ENCODE data around the gene CER1. TPM values are rescaled to one million over a fixed set of nuclear protein-coding genes. Genes with fewer than 3 reads are reported as not detected.
A peak's percentile ranks its signal among the peaks of the same experiment; 100 is the strongest.

CER1 gene
- polyA plus RNA-seq (ENCODE audit: low read depth in 6 of 6) = not detected

GRCh38 chr9:14722391-14723035, at the start of gene CER1:
Gene CER1, minus strand, starts transcription at chr9:14722733. Its CDS starts 61 bp downstream, at chr9:14722672.
- H3K27me3 Mint-ChIP-seq = peaks cover 41 to 47% (median 47%) of the 10 kb centered on the region in 3 donors
- H3K4me1 Mint-ChIP-seq = no peaks in the 10 kb centered on the region
- H3K36me3 Mint-ChIP-seq = no peaks in the 10 kb centered on the region
- no peak for ATAC-seq (ENCODE audit: low read depth in 2 of 2)
- no peak for DNase-seq
- H3K4me3 Mint-ChIP-seq = peak within 1 kb of the TSS in 1 of 8 donors; percentile 17
- H3K27ac Mint-ChIP-seq = peak within 1 kb of the TSS in 1 of 6 donors; percentile 29
- H3K9me3 Mint-ChIP-seq = peaks cover 0 to 5% (median 0%) of the 10 kb centered on the region in 7 donors

GRCh38 chr9:14770592-14770991, 48.1 kb upstream of the CER1 start:
- no peaks in the 10 kb centered on the region for H3K9me3 Mint-ChIP-seq
- H3K36me3 Mint-ChIP-seq = no peaks in the 10 kb centered on the region
- H3K27ac Mint-ChIP-seq = no peak overlapping the region
- ATAC-seq (ENCODE audit: low read depth in 2 of 2) = no peak
- peaks cover 0 to 4% (median 0%) of the 10 kb centered on the region in 3 donors for H3K4me1 Mint-ChIP-seq
- DNase-seq = no peak
- peaks cover 0 to 19% (median 18%) of the 10 kb centered on the region in 3 donors for H3K27me3 Mint-ChIP-seq
- H3K4me3 Mint-ChIP-seq = no peak overlapping the region

GRCh38 chr9:14769230-14769571, 46.7 kb upstream of the CER1 start:
- ATAC-seq (ENCODE audit: low read depth in 2 of 2) (no peak), DNase-seq (no peak)
- Mint-ChIP-seq H3K9me3 (no peaks in the 10 kb centered on the region), H3K27me3 (peaks cover 0 to 26% (median 20%) of the 10 kb centered on the region in 3 donors), H3K4me1 (peaks cover 0 to 4% (median 0%) of the 10 kb centered on the region in 3 donors), H3K27ac (no peak overlapping the region), H3K36me3 (no peaks in the 10 kb centered on the region), H3K4me3 (no peak overlapping the region)

- no peaks in the 10 kb centered on the region for H3K36me3 Mint-ChIP-seq
- peak; percentile 24 for DNase-seq
- H3K4me3 Mint-ChIP-seq = no peak overlapping the region
- peaks cover 0 to 31% (median 24%) of the 10 kb centered on the region in 3 donors for H3K27me3 Mint-ChIP-seq
- ATAC-seq (ENCODE audit: low read depth in 2 of 2) = no peak
- H3K27ac Mint-ChIP-seq = no peak overlapping the region
- H3K9me3 Mint-ChIP-seq = peaks cover 0 to 2% (median 0%) of the 10 kb centered on the region in 7 donors
- H3K4me1 Mint-ChIP-seq = peaks cover 0 to 4% (median 0%) of the 10 kb centered on the region in 3 donors
These were observed 46.1 kb upstream of the CER1 start for GRCh38 chr9:14768405-14769229.

- no peak for DNase-seq
- Mint-ChIP-seq H3K27ac (no peak overlapping the region), H3K36me3 (no peaks in the 10 kb centered on the region), H3K4me1 (peaks cover 0 to 4% (median 0%) of the 10 kb centered on the region in 3 donors), H3K4me3 (no peak overlapping the region), H3K9me3 (peaks cover 0 to 2% (median 0%) of the 10 kb centered on the region in 7 donors), H3K27me3 (peaks cover 8 to 42% (median 35%) of the 10 kb centered on the region in 3 donors)
- ATAC-seq (ENCODE audit: low read depth in 2 of 2) = no peak
These were observed 43.8 kb upstream of the CER1 start for GRCh38 chr9:14766299-14766698.

- Mint-ChIP-seq H3K4me1 (no peaks in the 10 kb centered on the region), H3K27me3 (peaks cover 20 to 27% (median 24%) of the 10 kb centered on the region in 3 donors), H3K4me3 (no peak overlapping the region), H3K27ac (no peak overlapping the region), H3K9me3 (peaks cover 0 to 2% (median 0%) of the 10 kb centered on the region in 7 donors), H3K36me3 (no peaks in the 10 kb centered on the region)
- no peak for DNase-seq
- no peak for ATAC-seq (ENCODE audit: low read depth in 2 of 2)
These were observed 39.1 kb upstream of the CER1 start for GRCh38 chr9:14761584-14761983.

GRCh38 chr9:14760060-14760459, 37.5 kb upstream of the CER1 start:
- ATAC-seq (ENCODE audit: low read depth in 2 of 2) (no peak), DNase-seq (no peak)
- no peaks in the 10 kb centered on the region for H3K4me1 Mint-ChIP-seq
- no peak overlapping the region for H3K27ac Mint-ChIP-seq
- H3K27me3 Mint-ChIP-seq = peaks cover 19 to 24% (median 20%) of the 10 kb centered on the region in 3 donors
- no peak overlapping the region for H3K4me3 Mint-ChIP-seq
- H3K9me3 Mint-ChIP-seq = peaks cover 0 to 2% (median 0%) of the 10 kb centered on the region in 7 donors
- H3K36me3 Mint-ChIP-seq = no peaks in the 10 kb centered on the region

GRCh38 chr9:14756291-14756690, 33.8 kb upstream of the CER1 start:
- no peaks in the 10 kb centered on the region for H3K36me3 Mint-ChIP-seq
- no peak for ATAC-seq (ENCODE audit: low read depth in 2 of 2)
- DNase-seq = no peak
- peaks cover 14 to 30% (median 17%) of the 10 kb centered on the region in 3 donors for H3K27me3 Mint-ChIP-seq
- H3K9me3 Mint-ChIP-seq = no peaks in the 10 kb centered on the region
- peaks cover 0 to 7% (median 0%) of the 10 kb centered on the region in 3 donors for H3K4me1 Mint-ChIP-seq
- H3K27ac Mint-ChIP-seq = no peak overlapping the region
- no peak overlapping the region for H3K4me3 Mint-ChIP-seq

- peaks cover 37 to 47% (median 45%) of the 10 kb centered on the region in 3 donors for H3K27me3 Mint-ChIP-seq
- peaks cover 0 to 7% (median 0%) of the 10 kb centered on the region in 3 donors for H3K4me1 Mint-ChIP-seq
These were observed 30.3 kb upstream of the CER1 start for GRCh38 chr9:14752871-14753270.

GRCh38 chr9:14752271-14752670, 29.7 kb upstream of the CER1 start:
- no peak overlapping the region for H3K4me3 Mint-ChIP-seq
- no peak overlapping the region for H3K27ac Mint-ChIP-seq

More at GRCh38 chr9:14752871-14753270, 30.3 kb upstream of the CER1 start:
- DNase-seq = no peak
- ATAC-seq (ENCODE audit: low read depth in 2 of 2) = no peak
- no peaks in the 10 kb centered on the region for H3K9me3 Mint-ChIP-seq
- no peak overlapping the region for H3K27ac Mint-ChIP-seq
- no peak overlapping the region for H3K4me3 Mint-ChIP-seq
- no peaks in the 10 kb centered on the region for H3K36me3 Mint-ChIP-seq

GRCh38 chr9:14750821-14751220, 28.3 kb upstream of the CER1 start:
- H3K36me3 Mint-ChIP-seq = no peaks in the 10 kb centered on the region
- no peak for DNase-seq
- H3K27ac Mint-ChIP-seq = no peak overlapping the region
- ATAC-seq (ENCODE audit: low read depth in 2 of 2) = no peak
- peaks cover 0 to 7% (median 0%) of the 10 kb centered on the region in 3 donors for H3K4me1 Mint-ChIP-seq
- peaks cover 36 to 51% (median 45%) of the 10 kb centered on the region in 3 donors for H3K27me3 Mint-ChIP-seq
- H3K9me3 Mint-ChIP-seq = no peaks in the 10 kb centered on the region
- no peak overlapping the region for H3K4me3 Mint-ChIP-seq

More at GRCh38 chr9:14752271-14752670, 29.7 kb upstream of the CER1 start:
- Mint-ChIP-seq H3K9me3 (no peaks in the 10 kb centered on the region), H3K36me3 (no peaks in the 10 kb centered on the region), H3K27me3 (peaks cover 36 to 51% (median 44%) of the 10 kb centered on the region in 3 donors), H3K4me1 (peaks cover 0 to 7% (median 0%) of the 10 kb centered on the region in 3 donors)
- DNase-seq (no peak), ATAC-seq (ENCODE audit: low read depth in 2 of 2) (no peak)

- no peak for DNase-seq
- no peaks in the 10 kb centered on the region for H3K36me3 Mint-ChIP-seq
- no peak for ATAC-seq (ENCODE audit: low read depth in 2 of 2)
- H3K27me3 Mint-ChIP-seq = peaks cover 38 to 51% (median 45%) of the 10 kb centered on the region in 3 donors
- peaks cover 0 to 7% (median 0%) of the 10 kb centered on the region in 3 donors for H3K4me1 Mint-ChIP-seq
- H3K27ac Mint-ChIP-seq = no peak overlapping the region
- no peak overlapping the region for H3K4me3 Mint-ChIP-seq
- peaks cover 0 to 2% (median 0%) of the 10 kb centered on the region in 7 donors for H3K9me3 Mint-ChIP-seq
These were observed 27.2 kb upstream of the CER1 start for GRCh38 chr9:14749741-14750211.

GRCh38 chr9:14748373-14748772, 25.8 kb upstream of the CER1 start:
- Mint-ChIP-seq H3K36me3 (no peaks in the 10 kb centered on the region), H3K27me3 (peaks cover 30 to 51% (median 43%) of the 10 kb centered on the region in 3 donors), H3K27ac (no peak overlapping the region), H3K4me3 (no peak overlapping the region), H3K9me3 (peaks cover 0 to 3% (median 0%) of the 10 kb centered on the region in 7 donors), H3K4me1 (peaks cover 0 to 7% (median 0%) of the 10 kb centered on the region in 3 donors)
- no peak for DNase-seq
- ATAC-seq (ENCODE audit: low read depth in 2 of 2) = no peak

Measured in naive B cell (primary cell).